SK-N-SH treated with all-trans-retinoic acid at 6 μM for 48 hours (cell line): ENCODE measurements around the gene HSP90AA1.

ENCODE experiments used
- ATAC-seq: fragments of 200-7000 bp; cut with Tn5 transposase; 3 replicates; pipeline ENCODE4 v1.9.1; 2020; ENCODE audit warnings: mild to moderate bottlenecking, moderate library complexity
- BACH2 ChIP-seq: fragments of 250-450 bp; sonication (Bioruptor Pico); IDR thresholded peaks from 2 replicates; pipeline ENCODE4 v1.9.0; 2021; ENCODE audit warnings: mild to moderate bottlenecking, borderline replicate concordance
- CSDC2 ChIP-seq: fragments of 250-450 bp; sonication (Bioruptor Pico); IDR thresholded peaks from 2 replicates; pipeline ENCODE4 v1.5.0; 2020; ENCODE audit warnings: mild to moderate bottlenecking, moderate library complexity
- ESRRG ChIP-seq: fragments of 250-450 bp; sonication (Bioruptor Pico); IDR thresholded peaks from 2 replicates; pipeline ENCODE4 v1.6.1; 2021; ENCODE audit warnings: mild to moderate bottlenecking
- GLIS3 ChIP-seq: fragments of 250-450 bp; sonication (Bioruptor Pico); IDR thresholded peaks from 2 replicates; pipeline ENCODE4 v1.5.0; 2020; ENCODE audit warnings: mild to moderate bottlenecking, moderate library complexity
- ISL1 ChIP-seq: fragments of 250-450 bp; sonication (Bioruptor Pico); IDR thresholded peaks from 2 replicates; pipeline ENCODE4 v2.1.2; 2022; ENCODE audit warnings: mild to moderate bottlenecking, moderate library complexity
- OSR1 ChIP-seq: fragments of 250-450 bp; sonication (Bioruptor Pico); IDR thresholded peaks from 2 replicates; pipeline ENCODE4 v1.8.0; 2022; ENCODE audit warnings: moderate library complexity, mild to moderate bottlenecking, inconsistent platforms
- PPARA ChIP-seq: fragments of 250-450 bp; sonication (Bioruptor Pico); IDR thresholded peaks from 2 replicates; pipeline ENCODE4 v1.5.0; 2020; ENCODE audit warnings: mild to moderate bottlenecking, borderline replicate concordance
- RARB ChIP-seq: fragments of 250-450 bp; sonication (Bioruptor Pico); IDR thresholded peaks from 2 replicates; pipeline ENCODE4 v1.8.0; 2021; ENCODE audit warnings: mild to moderate bottlenecking, moderate library complexity
- SNAI2 ChIP-seq: fragments of 250-450 bp; sonication (Bioruptor Pico); IDR thresholded peaks from 2 replicates; pipeline ENCODE4 v1.5.0; 2020; ENCODE audit warnings: mild to moderate bottlenecking, moderate library complexity
- TCF4 ChIP-seq: fragments of 250-450 bp; sonication (Bioruptor Pico); IDR thresholded peaks from 2 replicates; pipeline ENCODE4 v1.8.0; 2021; ENCODE audit warnings: mild to moderate bottlenecking, moderate library complexity, borderline replicate concordance
- TOX ChIP-seq: fragments of 250-450 bp; sonication (Bioruptor Pico); IDR thresholded peaks from 2 replicates; pipeline ENCODE4 v1.8.0; 2021; ENCODE audit warnings: mild to moderate bottlenecking, moderate library complexity, borderline replicate concordance
- ZC3H10 ChIP-seq: fragments of 250-450 bp; sonication (Bioruptor Pico); IDR thresholded peaks from 2 replicates; pipeline ENCODE4 v1.5.1; 2021; ENCODE audit warnings: mild to moderate bottlenecking, moderate library complexity
- ZFP3 ChIP-seq: fragments of 250-450 bp; sonication (Bioruptor Pico); IDR thresholded peaks from 2 replicates; pipeline ENCODE4 v1.5.0; 2020; ENCODE audit warnings: mild to moderate bottlenecking, moderate library complexity
- ZFP30 ChIP-seq: fragments of 450-650 bp; formaldehyde crosslinking; IDR thresholded peaks from 2 replicates; pipeline ENCODE4 v1.5.0; 2022; ENCODE audit warnings: mild to moderate bottlenecking, moderate library complexity
- ZNF565 ChIP-seq: fragments of 450-650 bp; formaldehyde crosslinking; conservative IDR thresholded peaks from 2 replicates; pipeline ENCODE4 v1.5.0; 2020; ENCODE audit warnings: low read depth, mild to moderate bottlenecking, moderate library complexity
- ZNF8 ChIP-seq: fragments of 450-650 bp; formaldehyde crosslinking; IDR thresholded peaks from 2 replicates; pipeline ENCODE4 v1.5.0; 2020; ENCODE audit warnings: mild to moderate bottlenecking, moderate library complexity
- TF ChIP-seq, protein P1 (sequence below): fragments of 250-450 bp; sonication (Bioruptor Pico); IDR thresholded peaks from 2 replicates; pipeline ENCODE4 v1.8.0; 2020; ENCODE audit warnings: mild to moderate bottlenecking, moderate library complexity, borderline replicate concordance
- TF ChIP-seq, protein P2 (sequence below): fragments of 250-450 bp; sonication (Bioruptor Pico); IDR thresholded peaks from 2 replicates; pipeline ENCODE4 v1.5.1; 2020; ENCODE audit warnings: low read depth, mild to moderate bottlenecking, moderate library complexity
- TF ChIP-seq, protein P3 (sequence below): fragments of 250-450 bp; sonication (Bioruptor Pico); IDR thresholded peaks from 2 replicates; pipeline ENCODE4 v1.8.0; 2021; ENCODE audit warnings: low read depth, mild to moderate bottlenecking, moderate library complexity, borderline replicate concordance

The HSP90AA1 gene

DNA sequence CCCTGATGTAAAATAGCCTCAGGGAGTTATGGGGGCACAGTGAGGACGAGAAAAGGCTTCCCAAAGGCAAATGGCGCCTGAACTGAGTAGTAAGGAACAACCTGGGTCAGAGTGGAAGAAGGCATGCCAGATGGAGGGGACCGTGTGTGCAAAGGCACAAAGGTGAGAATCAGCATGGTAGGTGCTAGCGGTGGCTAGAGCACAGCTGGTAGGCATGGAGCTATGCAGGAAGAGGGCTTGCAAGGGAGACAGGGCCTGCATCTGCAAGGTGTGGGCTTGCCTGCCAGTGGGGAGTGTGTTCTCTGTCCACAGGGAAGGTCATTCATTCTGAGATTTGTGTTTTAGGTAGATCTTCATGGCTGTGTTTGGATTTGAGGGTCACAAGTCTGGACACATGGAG, 18.5 kb upstream of the HSP90AA1 start:
- TF ChIP-seq TCF4 (CRISPR knock-in tag): no peak
- TF ChIP-seq ESRRG: no peak
- no peak for TF ChIP-seq GLIS3
- no peak for TF ChIP-seq BACH2 (CRISPR knock-in tag)
- TF ChIP-seq SNAI2 (CRISPR knock-in tag): no peak
- TF ChIP-seq ZC3H10 (CRISPR knock-in tag): no peak
- TF ChIP-seq TOX (CRISPR knock-in tag): no peak
- TF ChIP-seq, protein P1, sequence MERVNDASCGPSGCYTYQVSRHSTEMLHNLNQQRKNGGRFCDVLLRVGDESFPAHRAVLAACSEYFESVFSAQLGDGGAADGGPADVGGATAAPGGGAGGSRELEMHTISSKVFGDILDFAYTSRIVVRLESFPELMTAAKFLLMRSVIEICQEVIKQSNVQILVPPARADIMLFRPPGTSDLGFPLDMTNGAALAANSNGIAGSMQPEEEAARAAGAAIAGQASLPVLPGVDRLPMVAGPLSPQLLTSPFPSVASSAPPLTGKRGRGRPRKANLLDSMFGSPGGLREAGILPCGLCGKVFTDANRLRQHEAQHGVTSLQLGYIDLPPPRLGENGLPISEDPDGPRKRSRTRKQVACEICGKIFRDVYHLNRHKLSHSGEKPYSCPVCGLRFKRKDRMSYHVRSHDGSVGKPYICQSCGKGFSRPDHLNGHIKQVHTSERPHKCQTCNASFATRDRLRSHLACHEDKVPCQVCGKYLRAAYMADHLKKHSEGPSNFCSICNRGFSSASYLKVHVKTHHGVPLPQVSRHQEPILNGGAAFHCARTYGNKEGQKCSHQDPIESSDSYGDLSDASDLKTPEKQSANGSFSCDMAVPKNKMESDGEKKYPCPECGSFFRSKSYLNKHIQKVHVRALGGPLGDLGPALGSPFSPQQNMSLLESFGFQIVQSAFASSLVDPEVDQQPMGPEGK (CRISPR knock-in tag): no peak
- TF ChIP-seq ZFP3 (CRISPR knock-in tag): no peak
- no peak for TF ChIP-seq ISL1 (CRISPR knock-in tag)
- TF ChIP-seq RARB (CRISPR knock-in tag): no peak
- TF ChIP-seq, protein P2, sequence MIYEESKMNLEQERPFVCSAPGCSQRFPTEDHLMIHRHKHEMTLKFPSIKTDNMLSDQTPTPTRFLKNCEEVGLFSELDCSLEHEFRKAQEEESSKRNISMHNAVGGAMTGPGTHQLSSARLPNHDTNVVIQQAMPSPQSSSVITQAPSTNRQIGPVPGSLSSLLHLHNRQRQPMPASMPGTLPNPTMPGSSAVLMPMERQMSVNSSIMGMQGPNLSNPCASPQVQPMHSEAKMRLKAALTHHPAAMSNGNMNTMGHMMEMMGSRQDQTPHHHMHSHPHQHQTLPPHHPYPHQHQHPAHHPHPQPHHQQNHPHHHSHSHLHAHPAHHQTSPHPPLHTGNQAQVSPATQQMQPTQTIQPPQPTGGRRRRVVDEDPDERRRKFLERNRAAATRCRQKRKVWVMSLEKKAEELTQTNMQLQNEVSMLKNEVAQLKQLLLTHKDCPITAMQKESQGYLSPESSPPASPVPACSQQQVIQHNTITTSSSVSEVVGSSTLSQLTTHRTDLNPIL (CRISPR knock-in tag): no peak
- TF ChIP-seq OSR1: no peak
- no peak for TF ChIP-seq PPARA
- TF ChIP-seq ZFP30 (CRISPR knock-in tag): no peak
- TF ChIP-seq CSDC2 (CRISPR knock-in tag): no peak
- TF ChIP-seq ZNF8 (CRISPR knock-in tag): no peak
- no peak for ATAC-seq

DNA sequence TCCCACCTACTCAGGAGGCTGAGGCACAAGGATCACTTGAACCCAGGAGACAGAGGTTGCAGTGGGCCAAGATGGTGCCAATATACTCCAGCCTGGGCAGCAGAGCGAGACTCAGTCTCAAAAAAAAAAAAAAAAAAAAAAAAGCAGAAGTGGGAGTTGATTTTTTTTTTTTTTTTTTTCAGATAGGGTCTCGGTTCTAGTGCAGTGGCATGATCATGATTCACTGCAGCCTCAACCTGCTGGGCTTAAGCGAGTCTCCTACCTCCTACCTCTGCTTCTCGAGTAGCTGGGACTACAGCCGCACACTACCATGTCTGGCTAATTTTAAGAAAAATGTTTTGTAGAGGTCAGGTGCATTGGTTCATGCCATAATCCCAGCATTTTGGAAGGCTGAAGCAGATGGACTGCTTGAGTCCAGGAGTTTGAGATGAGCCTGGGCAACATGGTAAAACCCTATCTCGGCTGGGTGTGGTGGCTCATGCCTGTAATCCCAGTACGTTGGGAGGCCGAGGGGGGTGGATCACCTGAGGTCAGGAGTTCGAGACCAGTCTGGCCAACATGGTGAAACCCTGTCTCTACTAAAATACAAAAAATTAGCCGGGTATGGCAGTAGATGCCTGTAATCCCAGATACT, 16.3 kb upstream of the HSP90AA1 start:
- ATAC-seq: no peak
- no peak for TF ChIP-seq ISL1 (CRISPR knock-in tag)
- TF ChIP-seq RARB (CRISPR knock-in tag): no peak
- TF ChIP-seq OSR1: no peak
- no peak for TF ChIP-seq ZFP3 (CRISPR knock-in tag)
- TF ChIP-seq BACH2 (CRISPR knock-in tag): no peak
- no peak for TF ChIP-seq CSDC2 (CRISPR knock-in tag)
- no peak for TF ChIP-seq ZC3H10 (CRISPR knock-in tag)
- TF ChIP-seq, protein P1 (CRISPR knock-in tag): no peak
- TF ChIP-seq TOX (CRISPR knock-in tag): no peak
- TF ChIP-seq ZFP30 (CRISPR knock-in tag): no peak
- TF ChIP-seq, all 23 proteins: peak for 0

DNA sequence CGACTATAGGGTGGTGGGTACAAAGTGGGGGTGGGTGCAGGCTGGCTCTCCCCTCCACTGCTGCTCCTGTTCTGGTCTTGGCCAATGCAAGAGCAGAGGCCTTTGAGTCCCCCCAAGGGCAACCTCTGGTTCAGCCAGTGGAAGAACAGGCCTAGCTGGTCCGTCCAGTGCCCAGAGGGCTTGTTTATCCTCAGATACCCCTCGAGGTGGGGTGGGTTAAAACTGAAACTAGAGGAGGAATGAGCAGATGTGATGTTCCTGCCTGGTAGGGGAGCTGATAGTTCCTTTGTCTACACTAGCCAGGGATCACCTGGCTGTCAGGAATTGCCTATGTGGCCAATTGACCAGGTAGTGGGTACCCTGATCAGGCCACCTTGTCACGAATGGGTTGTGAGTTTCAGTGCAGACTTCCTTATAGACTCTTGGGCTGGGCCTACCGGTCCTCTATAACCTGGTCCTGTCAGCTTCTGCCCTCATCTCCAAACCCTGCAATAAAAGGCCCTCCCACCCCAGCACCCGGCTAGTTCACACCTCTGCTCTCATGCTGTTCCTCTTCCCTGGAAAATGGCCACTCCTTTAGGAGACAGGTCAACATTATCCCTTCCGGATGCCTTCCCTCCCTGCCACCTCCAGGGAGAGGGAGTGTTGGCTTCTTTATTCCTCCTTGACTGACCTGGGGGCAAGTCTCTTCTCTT, 10.7 kb upstream of the HSP90AA1 start:
- TF ChIP-seq, protein P2 (CRISPR knock-in tag): no peak
- TF ChIP-seq, protein P3, sequence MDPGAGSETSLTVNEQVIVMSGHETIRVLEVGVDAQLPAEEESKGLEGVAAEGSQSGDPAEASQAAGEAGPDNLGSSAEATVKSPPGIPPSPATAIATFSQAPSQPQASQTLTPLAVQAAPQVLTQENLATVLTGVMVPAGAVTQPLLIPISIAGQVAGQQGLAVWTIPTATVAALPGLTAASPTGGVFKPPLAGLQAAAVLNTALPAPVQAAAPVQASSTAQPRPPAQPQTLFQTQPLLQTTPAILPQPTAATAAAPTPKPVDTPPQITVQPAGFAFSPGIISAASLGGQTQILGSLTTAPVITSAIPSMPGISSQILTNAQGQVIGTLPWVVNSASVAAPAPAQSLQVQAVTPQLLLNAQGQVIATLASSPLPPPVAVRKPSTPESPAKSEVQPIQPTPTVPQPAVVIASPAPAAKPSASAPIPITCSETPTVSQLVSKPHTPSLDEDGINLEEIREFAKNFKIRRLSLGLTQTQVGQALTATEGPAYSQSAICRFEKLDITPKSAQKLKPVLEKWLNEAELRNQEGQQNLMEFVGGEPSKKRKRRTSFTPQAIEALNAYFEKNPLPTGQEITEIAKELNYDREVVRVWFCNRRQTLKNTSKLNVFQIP (CRISPR knock-in tag): no peak
- no peak for TF ChIP-seq ESRRG
- no peak for TF ChIP-seq ZNF565 (CRISPR knock-in tag)
- ATAC-seq: no peak
